ENCODE measurements around the gene HCN4.

The HCN4 gene

GRCh38 chr15:73319460-73320245, 49.1 kb downstream of the HCN4 start:
- DNase-seq (ENCODE audit: extremely low read depth, low read depth), result no peak
- no peak for TF ChIP-seq CTCF (IDR thresholded peaks at IDR 0.05; ENCODE audit: low read depth, low read length)

DNA sequence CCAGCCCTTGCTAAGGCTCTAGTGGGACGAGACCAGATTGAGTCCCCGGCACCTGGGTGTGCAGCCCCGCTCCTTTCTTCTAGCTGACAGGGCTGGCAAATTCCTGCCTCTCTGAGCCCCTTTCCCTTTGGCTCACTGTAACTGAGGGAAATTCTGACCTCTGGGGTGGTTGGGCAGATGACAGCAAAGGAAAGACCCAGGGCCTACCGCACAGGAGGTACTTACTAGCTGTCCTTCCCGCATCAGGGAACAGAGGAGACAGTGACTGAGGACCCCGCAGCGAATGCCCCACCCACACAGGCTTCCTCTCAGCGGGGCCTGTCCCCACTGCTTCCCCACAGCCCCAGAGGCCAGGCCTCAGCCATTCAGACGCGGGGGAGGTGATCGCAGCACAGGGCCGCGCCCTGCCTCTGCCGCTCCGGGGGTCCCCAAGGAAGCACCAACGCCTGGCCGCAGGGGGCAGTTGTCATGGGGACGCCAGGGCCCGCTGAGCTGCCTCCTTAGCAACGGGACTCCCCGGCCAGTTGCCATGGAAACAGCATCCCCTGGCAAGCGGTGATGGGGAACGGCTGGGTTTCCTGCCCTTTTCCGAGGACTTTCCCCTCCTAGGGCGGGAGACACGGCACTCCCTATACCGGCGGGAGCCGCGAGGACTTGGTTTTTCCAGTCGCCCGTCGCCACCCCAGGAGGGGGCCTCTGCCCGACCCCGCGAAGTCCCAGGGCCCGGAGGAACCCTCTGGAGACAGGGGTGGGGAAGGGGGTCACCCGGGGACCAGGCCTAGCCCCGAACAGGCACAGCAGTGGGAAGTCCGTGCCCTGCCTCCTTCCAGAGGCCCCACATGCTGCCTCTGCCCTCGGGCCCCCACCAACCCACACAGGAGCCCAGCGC, 50.1 kb downstream of the HCN4 start:
- DNase-seq (ENCODE audit: extremely low read depth, low read depth), result no peak
- TF ChIP-seq CTCF (IDR thresholded peaks at IDR 0.05; ENCODE audit: low read depth, low read length), result no peak

GRCh38 chr15:73317651-73318462, 50.9 kb downstream of the HCN4 start:
- no peak for DNase-seq (ENCODE audit: extremely low read depth, low read depth)
- TF ChIP-seq CTCF (IDR thresholded peaks at IDR 0.05; ENCODE audit: low read depth, low read length), result no peak

GRCh38 chr15:73313861-73314260, 54.9 kb downstream of the HCN4 start:
- TF ChIP-seq CTCF (IDR thresholded peaks at IDR 0.05; ENCODE audit: low read depth, low read length), result no peak
- DNase-seq (ENCODE audit: extremely low read depth, low read depth), result no peak

DNA sequence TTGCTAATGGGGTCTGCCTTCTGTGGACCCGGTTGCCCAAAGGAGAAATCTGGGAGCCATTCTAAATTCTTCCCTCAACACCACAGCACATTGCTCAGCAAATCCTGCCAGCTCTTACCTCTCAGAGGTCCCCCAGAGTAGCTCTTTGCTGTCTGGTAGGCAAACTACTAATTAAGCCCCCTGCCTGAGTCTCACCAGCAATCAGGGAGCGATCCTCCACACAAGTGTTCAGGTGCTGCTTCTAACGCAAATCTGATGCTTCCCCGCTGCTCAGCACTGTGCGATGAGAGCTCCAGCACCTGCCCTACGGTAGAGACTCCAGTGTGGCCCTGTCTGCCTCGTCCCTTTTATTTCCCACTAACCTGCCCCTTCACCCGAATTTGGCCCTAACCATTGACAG, 60.5 kb downstream of the HCN4 start:
- no peak for DNase-seq (ENCODE audit: extremely low read depth, low read depth)
- TF ChIP-seq CTCF (IDR thresholded peaks at IDR 0.05; ENCODE audit: low read depth, low read length), result no peak

DNA sequence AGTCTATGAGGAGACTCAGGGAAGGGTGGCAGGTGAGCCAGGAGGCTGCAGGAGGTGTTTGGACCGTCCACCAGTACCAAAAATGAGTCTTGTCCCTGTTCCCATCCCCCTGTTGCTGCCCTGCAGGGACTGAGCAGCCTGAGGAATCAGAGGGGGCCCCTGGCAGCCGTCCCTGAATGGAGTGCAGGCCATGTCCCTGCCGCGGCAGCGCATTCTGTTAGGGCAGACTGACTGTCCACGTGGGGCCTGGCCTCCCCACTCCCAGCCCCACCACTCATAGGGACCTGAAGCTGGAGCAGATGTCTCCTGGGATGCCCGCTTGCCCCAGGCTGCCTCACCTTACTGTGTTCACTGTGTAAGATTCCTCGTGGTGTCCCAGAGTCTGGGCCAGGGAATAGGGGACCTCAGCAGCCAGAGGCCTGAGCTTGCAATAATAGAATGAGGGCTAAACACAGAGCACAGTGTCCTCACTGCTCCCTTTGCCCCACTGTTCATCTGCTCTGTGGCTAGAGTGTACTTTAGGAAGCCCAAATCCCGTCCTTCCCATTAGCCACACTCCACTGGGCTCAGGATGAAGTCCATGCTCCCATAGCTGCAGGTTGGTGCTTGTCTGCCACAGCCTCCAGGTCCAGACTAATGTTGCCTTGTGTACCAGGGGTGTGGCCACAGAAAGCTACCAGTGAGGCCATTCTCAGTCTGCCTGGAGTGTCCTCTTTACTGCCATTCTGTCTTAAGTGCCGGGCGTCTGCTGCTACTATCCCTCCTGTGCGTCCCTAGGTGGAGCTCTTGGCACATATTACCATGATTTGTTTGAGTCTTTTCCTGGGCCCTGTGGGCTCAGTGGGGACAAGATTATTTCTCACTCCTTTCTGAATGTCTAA, 63.2 kb downstream of the HCN4 start:
- peak; percentile 50 for TF ChIP-seq CTCF (IDR thresholded peaks at IDR 0.05; ENCODE audit: low read depth, low read length)
- DNase-seq (ENCODE audit: extremely low read depth, low read depth), result peak; percentile 16

All from AG09319 (cell line).